ENCODE results near the gene YPEL2. TPM values are rescaled to one million over a fixed set of nuclear protein-coding genes. Genes with fewer than 3 reads are reported as not detected.

YPEL2 gene
- total RNA-seq, 2 donors from 2014 or later = 11.6 to 20.0 TPM

- ATAC-seq (replicated peaks) = peak; percentile 70
- Mint-ChIP-seq H3K4me1 (peaks cover 59% of the 10 kb centered on the region), H3K27ac (peak overlapping the region; percentile 76), H3K27me3 (no peaks in the 10 kb centered on the region), H3K4me3 (peak overlapping the region; percentile 37), H3K9me3 (no peaks in the 10 kb centered on the region), H3K36me3 (ENCODE audit: low read depth) (peaks cover 28% of the 10 kb centered on the region)
Measured at GRCh38 chr17:59357929-59358328, 26.5 kb downstream of the YPEL2 start.

- Mint-ChIP-seq H3K27me3 (no peaks in the 10 kb centered on the region), H3K36me3 (ENCODE audit: low read depth) (peaks cover 8% of the 10 kb centered on the region), H3K9me3 (no peaks in the 10 kb centered on the region), H3K4me3 (peak overlapping the region; percentile 83), H3K4me1 (peaks cover 52% of the 10 kb centered on the region), H3K27ac (peak overlapping the region; percentile 98)
- peak; percentile 67 for ATAC-seq (replicated peaks)
Measured at GRCh38 chr17:59361386-59361785, 29.9 kb downstream of the YPEL2 start.

GRCh38 chr17:59361916-59362810 is 30.7 kb downstream of the YPEL2 start:
- no peaks in the 10 kb centered on the region for H3K27me3 Mint-ChIP-seq
- peak overlapping the region; percentile 98 for H3K27ac Mint-ChIP-seq
- peak overlapping the region; percentile 83 for H3K4me3 Mint-ChIP-seq
- no peaks in the 10 kb centered on the region for H3K9me3 Mint-ChIP-seq
- peaks cover 8% of the 10 kb centered on the region for H3K36me3 Mint-ChIP-seq (ENCODE audit: low read depth)
- ATAC-seq (replicated peaks) = peak; percentile 66
- peaks cover 50% of the 10 kb centered on the region for H3K4me1 Mint-ChIP-seq

GRCh38 chr17:59362811-59363205 is 31.4 kb downstream of the YPEL2 start:
- H3K4me3 Mint-ChIP-seq = peak overlapping the region; percentile 83
- peaks cover 8% of the 10 kb centered on the region for H3K36me3 Mint-ChIP-seq (ENCODE audit: low read depth)
- H3K4me1 Mint-ChIP-seq = peaks cover 52% of the 10 kb centered on the region
- H3K27ac Mint-ChIP-seq = peak overlapping the region; percentile 98
- H3K9me3 Mint-ChIP-seq = no peaks in the 10 kb centered on the region
- no peak for ATAC-seq (replicated peaks)
- no peaks in the 10 kb centered on the region for H3K27me3 Mint-ChIP-seq

- peaks cover 47% of the 10 kb centered on the region for H3K4me1 Mint-ChIP-seq
- no peaks in the 10 kb centered on the region for H3K9me3 Mint-ChIP-seq
- ATAC-seq (replicated peaks) = no peak
- peaks cover 8% of the 10 kb centered on the region for H3K36me3 Mint-ChIP-seq (ENCODE audit: low read depth)
- peak overlapping the region; percentile 60 for H3K27ac Mint-ChIP-seq
- H3K27me3 Mint-ChIP-seq = no peaks in the 10 kb centered on the region
- H3K4me3 Mint-ChIP-seq = peak overlapping the region; percentile 62
Measured at GRCh38 chr17:59365383-59365981, 34.0 kb downstream of the YPEL2 start.

GRCh38 chr17:59366040-59366757 is 34.7 kb downstream of the YPEL2 start:
- H3K27ac Mint-ChIP-seq = no peak overlapping the region
- no peaks in the 10 kb centered on the region for H3K27me3 Mint-ChIP-seq
- no peaks in the 10 kb centered on the region for H3K9me3 Mint-ChIP-seq
- H3K4me1 Mint-ChIP-seq = peaks cover 45% of the 10 kb centered on the region
- peak overlapping the region; percentile 62 for H3K4me3 Mint-ChIP-seq
- peaks cover 6% of the 10 kb centered on the region for H3K36me3 Mint-ChIP-seq (ENCODE audit: low read depth)
- no peak for ATAC-seq (replicated peaks)

- Mint-ChIP-seq H3K27me3 (no peaks in the 10 kb centered on the region), H3K4me1 (peaks cover 43% of the 10 kb centered on the region), H3K27ac (peak overlapping the region; percentile 66), H3K4me3 (peak overlapping the region; percentile 62), H3K36me3 (ENCODE audit: low read depth) (no peaks in the 10 kb centered on the region), H3K9me3 (no peaks in the 10 kb centered on the region)
- ATAC-seq (replicated peaks) = no peak
Measured at GRCh38 chr17:59366773-59367656, 35.6 kb downstream of the YPEL2 start.

- H3K36me3 Mint-ChIP-seq (ENCODE audit: low read depth) = no peaks in the 10 kb centered on the region
- H3K27me3 Mint-ChIP-seq = no peaks in the 10 kb centered on the region
- no peak for ATAC-seq (replicated peaks)
- H3K4me3 Mint-ChIP-seq = peak overlapping the region; percentile 62
- peaks cover 43% of the 10 kb centered on the region for H3K4me1 Mint-ChIP-seq
- peak overlapping the region; percentile 66 for H3K27ac Mint-ChIP-seq
- no peaks in the 10 kb centered on the region for H3K9me3 Mint-ChIP-seq
Measured at GRCh38 chr17:59367657-59368045, 36.2 kb downstream of the YPEL2 start.

- H3K4me1 Mint-ChIP-seq = peaks cover 44% of the 10 kb centered on the region
- H3K27me3 Mint-ChIP-seq = no peaks in the 10 kb centered on the region
- H3K4me3 Mint-ChIP-seq = no peak overlapping the region
- H3K36me3 Mint-ChIP-seq (ENCODE audit: low read depth) = no peaks in the 10 kb centered on the region
- no peak for ATAC-seq (replicated peaks)
- H3K9me3 Mint-ChIP-seq = no peaks in the 10 kb centered on the region
- no peak overlapping the region for H3K27ac Mint-ChIP-seq
Measured at GRCh38 chr17:59368218-59368857, 36.9 kb downstream of the YPEL2 start.

GRCh38 chr17:59369031-59369975 is 37.8 kb downstream of the YPEL2 start:
- no peak overlapping the region for H3K4me3 Mint-ChIP-seq
- no peak overlapping the region for H3K27ac Mint-ChIP-seq
- H3K36me3 Mint-ChIP-seq (ENCODE audit: low read depth) = no peaks in the 10 kb centered on the region
- no peak for ATAC-seq (replicated peaks)
- H3K9me3 Mint-ChIP-seq = no peaks in the 10 kb centered on the region
- H3K27me3 Mint-ChIP-seq = no peaks in the 10 kb centered on the region
- H3K4me1 Mint-ChIP-seq = peaks cover 41% of the 10 kb centered on the region

GRCh38 chr17:59370593-59371299 is 39.3 kb downstream of the YPEL2 start:
- Mint-ChIP-seq H3K4me3 (no peak overlapping the region), H3K27ac (peak overlapping the region; percentile 92), H3K27me3 (no peaks in the 10 kb centered on the region), H3K4me1 (peaks cover 51% of the 10 kb centered on the region), H3K36me3 (ENCODE audit: low read depth) (no peaks in the 10 kb centered on the region), H3K9me3 (no peaks in the 10 kb centered on the region)
- ATAC-seq (replicated peaks) = no peak

- H3K27ac Mint-ChIP-seq = peak overlapping the region; percentile 92
- no peaks in the 10 kb centered on the region for H3K27me3 Mint-ChIP-seq
- peak overlapping the region; percentile 74 for H3K4me3 Mint-ChIP-seq
- no peaks in the 10 kb centered on the region for H3K36me3 Mint-ChIP-seq (ENCODE audit: low read depth)
- peaks cover 59% of the 10 kb centered on the region for H3K4me1 Mint-ChIP-seq
- no peaks in the 10 kb centered on the region for H3K9me3 Mint-ChIP-seq
- no peak for ATAC-seq (replicated peaks)
Measured at GRCh38 chr17:59371416-59372100, 40.1 kb downstream of the YPEL2 start.
